HG03066 (cell line): Measurements from ENCODE around the gene B3GNT9.
"Not testable (repeated sequence)": the region's sequence is repeated elsewhere in the genome, so short reads cannot be mapped to it uniquely, and the experiment has no call there.

Experiments used
- ATAC-seq: cut with Tn5 transposase; IDR thresholded peaks from one replicate; pipeline ENCODE4 v1.9.1; 2021; ENCODE audit warnings: low read depth; ENCODE audit not compliant: unreplicated experiment

The B3GNT9 gene

DNA sequence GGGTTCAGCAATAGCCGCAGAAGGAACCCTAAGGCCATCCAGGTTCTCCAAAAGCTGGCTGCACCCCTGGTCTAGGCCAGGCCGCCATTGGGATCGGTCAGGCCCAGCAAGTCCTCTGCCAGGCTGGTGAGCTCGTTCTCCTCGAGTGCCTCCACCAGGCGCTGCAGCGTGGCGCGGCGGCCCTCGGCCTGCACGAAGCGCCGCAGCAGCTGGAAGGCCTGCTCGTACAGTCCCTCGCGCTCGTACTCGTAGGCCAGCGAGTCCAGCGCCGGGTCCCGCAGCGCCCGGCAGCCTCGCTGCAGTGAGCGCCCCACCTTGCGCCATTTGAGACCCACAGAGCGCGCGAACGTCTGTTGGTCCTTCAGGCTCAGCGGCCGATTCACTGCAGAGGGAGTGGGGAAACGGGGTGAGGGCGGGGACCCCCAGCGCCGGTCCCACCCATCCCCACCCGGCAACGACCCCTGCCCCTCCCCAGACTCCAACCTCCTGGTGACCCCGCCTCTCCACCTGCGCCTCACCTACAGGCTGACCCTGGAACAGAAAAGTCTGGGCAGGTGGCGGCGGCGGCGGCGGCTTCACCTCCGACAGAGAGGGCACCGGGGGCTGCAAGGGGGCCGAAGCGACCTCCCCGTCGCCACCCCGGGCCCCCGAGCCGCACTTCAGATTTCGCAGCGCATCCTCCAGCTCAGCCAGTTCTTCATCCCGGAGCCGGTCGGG, 3.9 kb upstream of the B3GNT9 start:
- ATAC-seq, result no peak

DNA sequence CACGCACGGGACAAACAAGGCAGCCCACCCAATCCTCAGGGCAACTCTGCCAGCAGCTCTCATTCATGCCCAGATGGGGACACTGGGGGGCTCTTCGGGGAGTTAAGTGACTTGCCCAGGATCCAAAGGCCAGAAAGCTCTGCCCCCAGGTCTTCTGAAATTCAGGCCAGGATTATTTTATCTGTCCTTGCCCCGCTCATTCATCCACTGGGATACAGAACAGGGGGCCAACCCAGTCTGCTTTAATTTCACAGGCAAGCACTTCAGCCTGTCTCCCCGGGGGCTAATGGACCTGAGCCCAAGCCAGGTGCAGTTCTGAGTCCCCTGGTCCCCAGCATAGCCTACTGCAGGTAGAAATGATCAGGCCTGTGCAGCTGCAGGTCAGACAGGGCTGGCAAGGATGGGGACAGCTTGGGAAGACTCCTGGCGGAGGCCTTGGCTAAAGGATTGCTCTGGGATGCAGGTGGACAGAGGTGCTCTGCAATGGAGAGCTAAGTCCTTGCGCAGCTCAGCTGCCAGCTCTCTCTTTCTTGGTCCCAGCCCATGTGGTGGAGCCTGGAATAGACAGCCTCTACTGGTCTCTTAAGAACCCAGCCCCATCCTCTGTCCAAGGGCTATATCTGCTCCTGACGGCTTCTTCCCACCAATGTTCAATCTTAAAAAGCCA, 766 bp upstream of the B3GNT9 start:
- ATAC-seq, result no peak

DNA sequence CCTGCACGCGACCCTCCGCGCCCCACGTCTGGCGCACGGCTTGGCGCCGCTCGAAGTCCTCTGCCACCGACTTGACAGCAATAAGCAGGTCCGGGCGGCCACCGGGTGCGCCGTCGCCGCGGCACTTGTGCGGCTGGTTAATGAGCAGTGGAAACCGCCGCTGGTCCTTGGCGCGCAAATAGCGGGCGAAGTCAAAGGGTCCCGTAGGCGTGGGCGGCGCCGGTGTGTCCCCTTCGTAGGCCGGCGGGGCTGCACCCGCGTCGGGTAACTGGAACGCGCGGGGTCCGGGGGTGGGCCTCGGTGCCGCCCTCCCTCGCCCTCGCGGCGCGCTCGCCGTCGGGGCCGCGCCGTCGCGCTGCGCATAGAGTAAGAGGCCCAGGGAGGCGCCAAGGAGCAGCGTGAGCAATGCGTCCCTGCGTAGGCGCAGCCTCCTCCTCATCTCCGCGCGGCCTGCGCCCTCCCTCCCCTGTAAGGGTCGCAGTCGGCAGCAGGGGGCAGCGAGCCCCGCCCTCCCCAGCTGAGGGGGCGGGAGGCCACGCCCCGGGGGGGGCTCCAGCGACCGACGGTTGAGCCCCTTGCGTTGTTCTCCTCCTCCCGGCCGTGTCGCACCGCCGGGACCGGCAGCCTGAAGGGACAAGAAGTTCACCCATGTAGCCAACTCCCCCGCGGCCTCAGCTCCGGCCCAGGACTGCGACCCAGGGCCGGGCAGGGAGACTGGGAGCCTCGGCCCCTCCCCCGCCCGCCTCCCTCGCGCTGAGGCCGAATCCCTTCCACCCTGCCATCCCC, 558 bp downstream of the B3GNT9 start:
- peak; percentile 35 for ATAC-seq

DNA sequence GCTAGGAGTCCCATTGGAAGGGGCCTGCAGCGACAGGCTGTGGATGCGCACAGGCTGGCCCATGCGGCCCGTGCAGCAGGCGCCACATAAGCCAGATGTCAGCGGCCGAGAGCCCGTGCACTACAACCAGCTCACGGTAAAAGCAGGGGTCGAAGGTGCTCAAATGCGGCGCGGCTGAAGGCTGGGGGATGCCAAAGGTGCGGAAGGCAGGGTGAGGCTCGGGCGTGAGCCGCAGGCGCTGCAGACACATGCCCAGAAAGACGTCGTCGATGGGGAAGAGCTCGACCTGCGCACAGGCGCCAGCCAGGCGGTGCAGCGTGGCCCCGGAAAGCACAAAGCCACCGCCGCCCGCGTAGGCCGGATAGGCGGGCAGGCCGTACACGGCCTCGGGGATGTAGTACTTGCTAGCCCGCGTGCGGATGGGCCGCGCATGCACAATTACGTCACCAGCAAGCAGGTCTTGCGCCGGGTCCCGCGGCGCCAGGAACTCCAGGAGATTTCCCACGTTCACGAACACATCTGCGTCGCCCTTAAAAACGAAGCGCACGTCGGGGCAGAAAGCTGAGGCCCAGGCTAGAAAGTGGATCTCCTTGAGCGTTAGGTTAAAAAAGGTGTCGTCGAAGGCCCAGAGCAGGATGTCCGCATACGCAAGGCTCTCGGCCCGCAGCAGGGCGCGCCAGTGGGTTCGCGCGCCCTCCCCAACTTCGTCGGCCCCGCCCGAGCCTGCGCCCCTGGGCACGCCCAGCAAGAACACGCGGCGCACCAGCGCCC, 1.3 kb downstream of the B3GNT9 start:
- ATAC-seq, result no peak

DNA sequence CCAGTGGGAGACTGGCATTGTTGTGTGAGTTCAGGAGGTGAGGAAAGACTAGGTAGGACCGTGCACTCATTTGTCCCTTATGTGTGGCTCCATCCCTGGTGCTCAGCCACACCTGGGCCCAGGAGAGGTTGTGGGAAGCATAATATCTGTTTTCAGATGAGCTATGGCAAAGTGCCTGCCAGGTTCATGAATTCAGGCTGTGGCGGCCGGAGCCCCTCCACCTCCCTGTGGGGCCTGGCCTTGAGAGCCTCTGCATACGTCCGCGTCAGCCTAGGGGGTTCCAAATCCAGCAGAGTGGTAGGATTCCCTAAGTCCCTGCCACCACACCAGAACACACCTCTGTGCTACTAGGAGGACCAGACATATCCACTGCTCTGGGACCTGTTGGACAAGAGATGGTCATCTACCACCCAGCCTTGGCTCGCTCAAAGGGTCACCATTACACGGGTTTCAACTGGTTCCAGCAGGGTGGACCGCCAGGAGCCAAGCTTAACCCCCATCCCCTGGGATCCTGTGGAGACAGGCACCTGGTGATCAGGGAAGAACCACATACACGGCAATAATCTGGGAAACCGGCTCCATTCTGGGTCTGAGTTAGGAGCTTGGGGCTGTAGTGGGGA, 2.0 kb downstream of the B3GNT9 start:
- no peak for ATAC-seq

DNA sequence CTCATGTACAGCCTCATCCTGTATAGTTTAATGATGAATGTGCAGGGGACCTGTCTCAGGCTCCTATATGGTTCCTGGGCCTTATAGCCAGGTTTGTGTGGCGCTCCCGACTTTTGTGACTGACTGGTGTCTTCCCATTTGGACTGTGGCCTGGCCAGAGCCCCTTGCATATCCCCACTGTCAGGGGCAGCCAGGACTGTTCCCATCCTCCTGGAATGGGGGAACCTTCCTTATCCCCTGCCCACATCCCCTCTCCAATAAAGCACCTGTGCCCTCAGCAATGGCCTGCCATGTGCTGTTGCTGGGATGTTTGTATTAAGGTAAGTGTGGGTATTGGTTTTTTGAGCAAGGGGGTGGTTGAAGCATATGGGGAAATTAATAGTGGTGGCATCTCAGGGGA, 2.6 kb downstream of the B3GNT9 start:
- ATAC-seq, result no peak

DNA sequence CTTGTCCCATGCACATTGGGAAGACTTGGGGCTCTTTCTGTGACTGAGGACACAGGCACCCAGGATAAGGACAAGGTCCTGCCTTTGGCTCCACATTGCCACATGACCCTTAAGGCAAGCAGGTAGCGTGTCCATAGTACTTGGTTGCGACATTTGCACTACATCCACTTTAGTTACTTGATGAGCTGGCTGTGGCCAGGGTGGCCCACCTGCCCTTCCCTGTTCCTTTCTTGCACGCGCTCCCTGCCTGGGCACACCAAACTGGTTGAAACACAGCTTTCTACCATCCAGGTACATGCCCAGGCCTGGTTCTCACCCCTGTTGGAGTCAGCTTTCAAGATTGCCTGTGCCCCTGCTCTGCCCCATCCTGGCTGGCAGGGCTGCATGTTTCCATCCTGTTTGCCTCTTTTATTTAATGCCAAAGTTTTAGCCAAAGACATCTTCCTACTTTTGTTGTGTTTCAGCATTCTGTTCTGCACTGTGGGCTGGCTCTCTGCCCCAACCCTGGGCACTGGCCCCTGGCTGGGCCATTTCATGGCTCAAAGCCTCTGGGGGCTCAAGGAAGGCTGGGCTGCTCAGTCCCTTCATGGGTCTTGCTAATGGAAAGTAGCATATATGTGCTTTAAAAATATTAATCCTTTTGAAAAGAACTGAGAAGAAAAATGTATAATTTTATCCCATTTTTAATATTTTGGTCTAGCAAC, 3.2 kb downstream of the B3GNT9 start:
- no peak for ATAC-seq

DNA sequence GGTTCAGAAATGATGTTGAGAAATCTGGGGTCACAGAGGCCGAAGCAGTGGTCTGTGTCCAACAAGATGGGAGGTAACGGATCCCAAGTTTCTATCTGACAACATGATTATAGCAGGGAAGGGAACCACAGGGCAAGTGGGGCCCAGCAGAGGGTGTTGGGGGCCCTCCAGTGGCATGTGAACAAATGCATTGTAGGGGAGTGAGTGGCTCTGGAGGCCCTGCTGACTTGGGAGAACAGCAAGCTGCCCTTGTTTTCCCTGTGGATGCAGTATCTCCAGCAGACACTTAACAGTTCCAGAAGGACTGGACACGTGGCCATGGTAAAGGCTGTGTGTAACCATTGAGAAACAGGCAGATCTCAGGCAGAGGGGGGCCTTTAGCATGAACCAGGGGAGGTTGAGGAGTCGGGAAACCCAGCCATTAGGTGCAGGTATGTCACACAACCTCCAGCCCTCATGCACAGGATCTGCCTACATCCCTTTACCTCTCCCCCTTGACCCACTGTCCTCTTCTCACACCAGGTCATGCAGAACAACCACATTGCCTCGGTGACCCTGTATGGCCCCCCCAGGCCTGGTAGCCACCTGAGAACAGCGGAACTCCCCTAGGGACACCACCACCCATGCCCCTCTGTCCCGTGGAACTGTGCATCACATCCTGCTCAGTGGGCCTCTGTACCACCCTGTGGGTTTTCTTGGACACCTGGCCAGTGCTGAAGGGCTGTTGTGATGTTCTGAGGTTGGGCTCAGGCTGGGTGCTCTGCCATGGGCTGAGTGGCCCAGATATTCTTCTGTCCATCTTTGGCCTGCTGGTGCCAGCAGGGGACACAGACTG, 4.1 kb downstream of the B3GNT9 start:
- ATAC-seq, result no peak

DNA sequence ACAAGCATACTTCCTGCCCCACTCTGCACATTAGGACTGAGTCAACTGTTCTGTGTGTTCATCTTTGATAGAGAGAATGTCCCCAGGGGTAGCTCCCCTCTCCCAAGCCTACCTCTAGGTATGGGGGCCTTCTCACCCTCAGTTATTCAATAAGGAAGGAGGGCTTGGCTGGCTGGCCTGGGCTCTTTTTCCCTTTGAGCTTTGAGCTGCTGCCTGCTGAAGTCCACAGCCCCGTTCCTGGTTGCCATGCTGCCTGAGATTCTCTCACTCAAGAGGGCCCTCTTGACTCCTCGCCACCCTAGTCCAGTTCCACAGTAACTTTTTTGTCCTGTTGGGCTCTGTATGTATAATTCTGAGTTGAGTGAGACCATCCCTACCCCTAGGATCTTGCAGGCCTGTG, 5.1 kb downstream of the B3GNT9 start:
- no peak for ATAC-seq

DNA sequence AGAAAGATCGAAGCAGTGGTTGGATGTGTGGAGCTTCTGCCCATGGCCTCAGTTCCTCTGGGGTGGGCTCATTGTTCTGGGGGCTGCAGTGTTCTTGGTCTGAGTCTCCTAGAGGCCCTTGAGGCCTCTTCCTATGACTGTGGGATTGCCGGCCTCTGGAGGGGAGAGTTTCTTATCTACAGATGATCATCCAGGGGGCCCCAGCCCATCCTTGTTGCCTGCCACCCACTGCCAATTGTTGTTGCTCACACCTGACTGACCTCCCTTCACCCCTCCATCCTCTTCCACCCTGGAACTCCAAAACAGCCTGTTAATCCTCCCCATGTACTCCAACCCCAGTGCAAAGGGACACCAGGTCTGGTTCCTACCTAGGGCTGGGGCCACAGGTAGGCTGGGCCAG, 5.9 kb downstream of the B3GNT9 start:
- ATAC-seq, result no peak

DNA sequence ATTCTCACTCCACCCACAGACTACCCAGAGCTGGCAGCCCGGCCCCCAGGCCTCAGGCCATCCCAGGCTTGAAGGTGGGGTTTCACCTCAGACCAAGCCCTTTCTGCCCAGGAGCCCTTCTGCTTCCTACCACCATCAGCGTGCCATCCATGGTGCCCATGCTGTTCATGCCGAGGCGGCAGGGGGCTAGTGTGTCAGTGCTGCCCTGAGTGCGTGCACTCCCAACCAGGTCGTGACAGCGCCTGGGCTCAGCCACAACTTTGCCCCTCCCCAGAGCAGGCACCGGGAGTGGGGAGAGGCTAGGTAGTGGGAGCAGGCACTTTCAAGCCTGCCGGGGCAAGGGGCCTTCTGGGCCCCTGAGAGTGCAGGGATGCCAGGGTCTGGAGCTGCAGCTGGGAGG, 8.5 kb downstream of the B3GNT9 start:
- ATAC-seq, result no peak

DNA sequence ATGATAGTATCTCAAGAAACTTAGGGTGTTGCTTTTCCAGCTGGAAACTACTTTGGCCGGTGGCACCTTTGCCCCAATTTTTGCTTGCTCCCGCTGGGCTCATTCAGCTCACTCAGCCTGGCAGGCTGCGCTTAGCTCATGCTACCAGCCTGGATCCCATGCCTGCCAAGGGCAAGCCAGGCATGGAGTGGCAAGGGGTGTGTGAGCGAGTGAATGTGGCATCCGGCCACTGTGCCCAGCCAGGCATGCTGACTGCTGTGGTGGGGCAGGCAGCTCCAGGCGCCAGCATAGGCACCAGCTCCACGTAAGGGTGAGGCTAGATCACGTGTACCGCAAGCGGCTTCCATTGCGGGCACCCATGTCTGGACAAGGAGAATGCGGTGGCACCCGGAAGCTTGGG, 9.4 kb downstream of the B3GNT9 start:
- no peak for ATAC-seq

DNA sequence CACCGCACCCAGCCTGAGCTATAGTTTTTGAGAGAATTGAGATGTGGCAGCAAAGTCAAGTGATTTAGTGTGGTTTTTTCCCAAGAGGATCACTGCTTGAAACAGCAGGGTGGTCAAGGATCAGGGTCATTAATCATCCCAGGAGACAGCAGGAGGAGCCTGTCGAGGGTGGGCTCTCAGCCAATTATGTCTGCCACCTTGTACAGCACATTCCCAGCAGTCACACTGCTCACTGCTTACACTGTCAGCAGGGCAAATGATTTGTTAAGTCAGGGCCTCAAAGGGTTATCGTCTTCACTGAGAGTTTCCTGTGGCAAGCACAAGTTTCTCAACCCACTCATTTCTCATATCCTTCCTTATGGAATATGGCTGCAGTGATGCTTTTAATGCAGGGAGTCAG, 13.2 kb downstream of the B3GNT9 start:
- no peak for ATAC-seq

DNA sequence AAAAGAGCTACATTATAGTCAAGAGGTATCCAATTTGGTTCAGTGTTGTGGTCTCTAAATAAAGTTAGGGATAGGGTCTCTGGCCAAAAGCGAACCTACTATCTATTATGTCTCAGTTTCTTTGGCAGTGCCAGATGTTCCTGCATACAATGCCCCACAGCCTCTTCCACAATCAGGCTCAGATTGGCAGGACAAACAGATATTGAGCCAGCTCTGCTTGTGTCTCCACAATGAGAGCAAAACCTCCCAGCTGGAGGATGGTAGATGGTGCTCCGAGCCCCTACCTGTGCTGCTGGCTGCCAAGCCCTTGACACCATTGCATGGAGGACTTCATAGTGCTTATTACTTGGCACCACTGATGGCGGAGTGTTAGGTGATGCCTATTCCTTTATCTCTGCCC, 21.4 kb downstream of the B3GNT9 start:
- ATAC-seq, result no peak

DNA sequence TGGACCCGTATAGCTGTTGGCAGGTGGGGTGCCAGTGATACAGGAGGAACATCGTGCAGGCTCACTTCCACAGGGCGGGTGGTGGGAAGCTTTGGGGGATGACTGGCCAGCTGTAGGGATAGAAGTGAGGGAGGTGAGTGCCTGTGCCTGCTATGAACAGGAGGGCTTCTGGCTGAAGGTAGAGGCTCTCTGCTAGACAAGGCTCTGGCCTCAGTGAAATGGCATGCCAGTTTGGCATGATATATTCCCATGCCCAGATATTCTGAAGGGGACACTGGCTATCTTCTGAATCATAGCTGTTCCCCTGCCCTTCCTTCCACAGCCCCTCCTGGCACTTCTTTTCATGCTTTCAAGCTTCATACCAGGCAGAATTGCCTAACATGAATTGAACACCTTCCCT, 21.9 kb downstream of the B3GNT9 start:
- ATAC-seq, result no peak

DNA sequence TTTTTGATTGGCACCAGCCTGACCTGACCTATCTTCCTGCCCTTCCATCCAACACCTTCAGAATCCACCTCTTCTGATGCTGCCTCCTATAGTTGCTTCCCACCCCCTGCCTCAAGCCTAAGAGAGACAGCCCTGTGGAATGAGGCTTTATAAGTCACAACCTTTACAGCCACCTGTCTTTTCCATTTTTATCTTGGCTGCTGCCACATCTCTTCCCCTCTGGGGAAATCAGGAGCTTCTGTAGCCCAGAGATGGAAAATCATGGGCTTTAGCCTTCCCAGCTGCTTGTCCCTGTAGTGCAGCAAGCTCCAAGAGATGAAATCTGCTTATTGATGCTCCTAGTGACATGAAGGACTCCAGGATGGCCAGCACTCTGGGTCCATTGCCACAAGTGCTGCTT, 22.4 kb downstream of the B3GNT9 start:
- no peak for ATAC-seq

DNA sequence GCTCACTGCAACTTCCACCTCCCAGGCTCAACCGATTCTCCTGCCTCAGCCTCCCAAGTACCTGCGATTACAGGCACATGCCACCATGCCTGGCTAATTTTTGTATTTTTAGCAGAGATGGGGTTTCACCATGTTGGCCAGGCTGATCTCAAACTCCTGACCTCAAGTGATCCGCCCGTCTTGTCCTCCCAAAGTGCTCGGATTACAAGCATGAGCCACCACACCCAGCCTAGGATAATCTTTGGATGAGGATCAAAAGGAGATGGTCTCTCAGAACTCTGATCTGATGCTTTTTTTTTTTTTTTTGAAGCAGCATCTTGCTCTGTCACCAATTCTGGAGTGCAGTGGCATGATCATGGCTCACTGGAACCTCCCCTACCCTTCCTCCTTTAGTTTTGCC, 28.0 kb downstream of the B3GNT9 start:
- ATAC-seq, result not testable (repeated sequence)

DNA sequence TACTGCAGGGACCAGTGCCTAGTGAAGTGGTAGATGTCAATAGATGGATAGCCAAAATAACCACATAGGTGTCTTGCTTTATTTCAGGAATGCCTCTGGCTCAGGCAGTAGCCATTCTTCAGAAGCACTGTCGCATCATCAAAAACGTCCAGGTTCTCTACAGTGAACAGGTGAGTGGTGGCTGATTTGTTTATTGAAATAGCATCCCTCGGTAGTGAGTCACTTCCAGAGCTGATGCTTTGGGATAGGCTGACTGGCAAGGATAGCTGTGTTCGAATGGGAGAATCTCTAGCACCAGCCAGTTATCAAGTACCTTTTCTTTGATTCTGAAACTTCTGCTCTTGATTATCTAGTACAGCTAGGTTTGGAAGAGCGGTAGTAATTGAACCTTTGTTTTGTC, 30.8 kb downstream of the B3GNT9 start:
- ATAC-seq, result no peak

DNA sequence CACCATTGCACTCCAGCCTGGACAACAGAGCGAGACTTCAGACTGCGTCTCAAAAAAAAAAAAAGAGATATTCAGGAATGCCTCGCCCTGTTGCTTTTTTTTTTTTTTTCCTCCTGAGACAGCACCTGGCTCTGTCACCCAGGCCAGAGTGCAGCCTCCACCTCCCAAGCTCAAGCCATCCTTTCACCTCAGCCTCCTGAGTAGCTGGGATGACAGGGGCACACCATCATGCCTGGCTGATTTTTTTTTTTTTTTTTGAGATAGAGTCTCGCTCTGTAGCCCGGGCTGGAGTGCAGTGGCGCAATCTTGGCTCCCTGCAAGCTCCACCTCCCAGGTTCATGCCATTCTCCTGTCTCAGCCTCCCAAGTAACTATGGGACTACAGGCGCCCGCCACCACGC, 33.1 kb downstream of the B3GNT9 start:
- ATAC-seq, result no peak
